Rectal smooth muscle tissue (tissue), 1 donor: ENCODE data around the gene GRK1.

Experiments
- H3K27ac ChIP-seq: one replicate; pipeline ENCODE4 v1.7.0; 2013; ENCODE audit warnings: low read depth, low read length, inconsistent platforms
- H3K27me3 ChIP-seq: one replicate; pipeline ENCODE4 v1.7.0; 2013; ENCODE audit warnings: low read length; ENCODE audit not compliant: control insufficient read depth, insufficient read depth
- H3K36me3 ChIP-seq: one replicate; pipeline ENCODE4 v1.7.0; 2013; ENCODE audit warnings: low read length; ENCODE audit not compliant: control insufficient read depth, insufficient read depth
- H3K4me1 ChIP-seq: one replicate; pipeline ENCODE4 v1.7.0; 2013; ENCODE audit warnings: low read length; ENCODE audit not compliant: control insufficient read depth, insufficient read depth
- H3K4me3 ChIP-seq: one replicate; pipeline ENCODE4 v1.7.0; 2013; ENCODE audit warnings: low read length
- H3K9ac ChIP-seq: one replicate; pipeline ENCODE4 v1.7.0; 2013; ENCODE audit warnings: low read length

Gene GRK1

GRCh38 chr13:113655346-113656002 lies 11.5 kb upstream of the GRK1 start:
- no peak overlapping the region for H3K9ac ChIP-seq
- no peaks in the 10 kb centered on the region for H3K36me3 ChIP-seq
- H3K4me3 ChIP-seq = no peak overlapping the region
- no peaks in the 10 kb centered on the region for H3K4me1 ChIP-seq
- no peak overlapping the region for H3K27ac ChIP-seq
- H3K27me3 ChIP-seq = no peaks in the 10 kb centered on the region

GRCh38 chr13:113656003-113656588 lies 10.9 kb upstream of the GRK1 start:
- no peaks in the 10 kb centered on the region for H3K4me1 ChIP-seq
- no peaks in the 10 kb centered on the region for H3K36me3 ChIP-seq
- H3K9ac ChIP-seq = no peak overlapping the region
- H3K4me3 ChIP-seq = no peak overlapping the region
- H3K27me3 ChIP-seq = no peaks in the 10 kb centered on the region
- no peak overlapping the region for H3K27ac ChIP-seq

- no peak overlapping the region for H3K9ac ChIP-seq
- no peaks in the 10 kb centered on the region for H3K27me3 ChIP-seq
- no peaks in the 10 kb centered on the region for H3K36me3 ChIP-seq
- H3K27ac ChIP-seq = no peak overlapping the region
- H3K4me1 ChIP-seq = no peaks in the 10 kb centered on the region
- H3K4me3 ChIP-seq = no peak overlapping the region
These were observed 10.0 kb upstream of the GRK1 start for GRCh38 chr13:113656831-113657671.

GRCh38 chr13:113657851-113658741 lies 8.9 kb upstream of the GRK1 start, which contains the start of gene ATP4B:
Gene ATP4B, minus strand, starts transcription at chr13:113658198. Its CDS starts 54 bp downstream, at chr13:113658144.
- Histone ChIP-seq H3K27ac (no peak within 1 kb of the TSS), H3K4me3 (no peak within 1 kb of the TSS), H3K4me1 (no peaks in the 10 kb centered on the region), H3K9ac (no peak within 1 kb of the TSS), H3K36me3 (no peaks in the 10 kb centered on the region), H3K27me3 (no peaks in the 10 kb centered on the region)

- H3K4me3 ChIP-seq = no peak overlapping the region
- no peak overlapping the region for H3K9ac ChIP-seq
- no peaks in the 10 kb centered on the region for H3K27me3 ChIP-seq
- no peak overlapping the region for H3K27ac ChIP-seq
- no peaks in the 10 kb centered on the region for H3K4me1 ChIP-seq
- no peaks in the 10 kb centered on the region for H3K36me3 ChIP-seq
These were observed 8.2 kb upstream of the GRK1 start for GRCh38 chr13:113658836-113659235.

GRCh38 chr13:113659337-113659736 lies 7.7 kb upstream of the GRK1 start:
- Histone ChIP-seq H3K27me3 (no peaks in the 10 kb centered on the region), H3K27ac (no peak overlapping the region), H3K4me3 (no peak overlapping the region), H3K4me1 (no peaks in the 10 kb centered on the region), H3K9ac (no peak overlapping the region), H3K36me3 (no peaks in the 10 kb centered on the region)

- Histone ChIP-seq H3K27me3 (no peaks in the 10 kb centered on the region), H3K27ac (no peak overlapping the region), H3K9ac (no peak overlapping the region), H3K4me3 (no peak overlapping the region), H3K36me3 (no peaks in the 10 kb centered on the region), H3K4me1 (no peaks in the 10 kb centered on the region)
These were observed 7.0 kb upstream of the GRK1 start for GRCh38 chr13:113660066-113660465.

- Histone ChIP-seq H3K4me3 (no peak overlapping the region), H3K27ac (no peak overlapping the region), H3K4me1 (no peaks in the 10 kb centered on the region), H3K36me3 (no peaks in the 10 kb centered on the region), H3K9ac (no peak overlapping the region), H3K27me3 (peaks cover 5% of the 10 kb centered on the region)
These were observed 5.5 kb upstream of the GRK1 start for GRCh38 chr13:113661509-113661908.

- H3K4me1 ChIP-seq = no peaks in the 10 kb centered on the region
- no peaks in the 10 kb centered on the region for H3K36me3 ChIP-seq
- H3K27ac ChIP-seq = no peak overlapping the region
- no peak overlapping the region for H3K4me3 ChIP-seq
- no peak overlapping the region for H3K9ac ChIP-seq
- peaks cover 5% of the 10 kb centered on the region for H3K27me3 ChIP-seq
These were observed 3.1 kb upstream of the GRK1 start for GRCh38 chr13:113663934-113664333.

GRCh38 chr13:113664751-113665596 lies 2.0 kb upstream of the GRK1 start:
- Histone ChIP-seq H3K27ac (no peak overlapping the region), H3K4me1 (no peaks in the 10 kb centered on the region), H3K4me3 (no peak overlapping the region), H3K27me3 (peaks cover 5% of the 10 kb centered on the region), H3K9ac (no peak overlapping the region), H3K36me3 (no peaks in the 10 kb centered on the region)

- Histone ChIP-seq H3K27me3 (peaks cover 5% of the 10 kb centered on the region), H3K4me1 (no peaks in the 10 kb centered on the region), H3K36me3 (no peaks in the 10 kb centered on the region), H3K9ac (no peak overlapping the region), H3K27ac (no peak overlapping the region), H3K4me3 (no peak overlapping the region)
These were observed 1.3 kb upstream of the GRK1 start for GRCh38 chr13:113665597-113666328.
